ENCODE data around the gene RNF32. TPM values are rescaled to one million over a fixed set of nuclear protein-coding genes. Genes with fewer than 3 reads are reported as not detected.
A peak's percentile ranks its signal among the peaks of the same experiment; 100 is the strongest.
"Not testable (repeated sequence)": the region's sequence is repeated elsewhere in the genome, so short reads cannot be mapped to it uniquely, and the experiment has no call there.

RNF32 gene
- total RNA-seq, 1 donor from 2014 or later, result 0.20 TPM

GRCh38 chr7:156673454-156673853 is 32.9 kb downstream of the RNF32 start:
- DNase-seq (ENCODE audit: low read depth in 2 of 2), result no peak

GRCh38 chr7:156673902-156674301 is 33.3 kb downstream of the RNF32 start:
- no peak for DNase-seq (ENCODE audit: low read depth in 2 of 2)

- no peak for DNase-seq (ENCODE audit: low read depth in 2 of 2)
These were observed 35.1 kb downstream of the RNF32 start for GRCh38 chr7:156675721-156676120.

- DNase-seq (ENCODE audit: low read depth in 2 of 2), result no peak
These were observed 35.7 kb downstream of the RNF32 start for GRCh38 chr7:156676263-156676662.

- DNase-seq (ENCODE audit: low read depth in 2 of 2), result no peak
These were observed 36.9 kb downstream of the RNF32 start for GRCh38 chr7:156677374-156678054.

GRCh38 chr7:156680281-156680680 is 39.7 kb downstream of the RNF32 start:
- no peak for DNase-seq (ENCODE audit: low read depth in 2 of 2)

- no peak for DNase-seq (ENCODE audit: low read depth in 2 of 2)
These were observed 42.4 kb downstream of the RNF32 start for GRCh38 chr7:156682928-156683327.

- DNase-seq (ENCODE audit: low read depth in 2 of 2), result no peak
These were observed 43.7 kb downstream of the RNF32 start for GRCh38 chr7:156684251-156684650.

- DNase-seq (ENCODE audit: low read depth in 2 of 2), result no peak
These were observed 44.1 kb downstream of the RNF32 start for GRCh38 chr7:156684661-156685060.

GRCh38 chr7:156691764-156692163 is 51.2 kb downstream of the RNF32 start:
- no peak for DNase-seq (ENCODE audit: low read depth in 2 of 2)

- DNase-seq (ENCODE audit: low read depth in 2 of 2), result no peak
These were observed 52.3 kb downstream of the RNF32 start for GRCh38 chr7:156692849-156693248.

- no peak for DNase-seq (ENCODE audit: low read depth in 2 of 2)
These were observed 53.1 kb downstream of the RNF32 start for GRCh38 chr7:156693627-156694026.

GRCh38 chr7:156697283-156697682 is 56.7 kb downstream of the RNF32 start:
- not testable (repeated sequence) for DNase-seq (ENCODE audit: low read depth in 2 of 2)

GRCh38 chr7:156698512-156698911 is 57.9 kb downstream of the RNF32 start:
- DNase-seq (ENCODE audit: low read depth in 2 of 2), result not testable (repeated sequence)

- not testable (repeated sequence) for DNase-seq (ENCODE audit: low read depth in 2 of 2)
These were observed 61.2 kb downstream of the RNF32 start for GRCh38 chr7:156701787-156702186.

GRCh38 chr7:156702399-156702798 is 61.8 kb downstream of the RNF32 start:
- no peak for DNase-seq (ENCODE audit: low read depth in 2 of 2)

- DNase-seq (ENCODE audit: low read depth in 2 of 2), result no peak
These were observed 62.6 kb downstream of the RNF32 start for GRCh38 chr7:156703209-156703608.

GRCh38 chr7:156703773-156704482 is 63.4 kb downstream of the RNF32 start:
- DNase-seq (ENCODE audit: low read depth in 2 of 2), result peak in 1 of 2 donors; percentile 11

- peak in 1 of 2 donors; percentile 76 for DNase-seq (ENCODE audit: low read depth in 2 of 2)
These were observed 81.7 kb downstream of the RNF32 start for GRCh38 chr7:156722043-156722826.

- DNase-seq (ENCODE audit: low read depth in 2 of 2), result peak in 1 of 2 donors; percentile 83
These were observed 84.5 kb downstream of the RNF32 start for GRCh38 chr7:156725073-156725472.

- DNase-seq (ENCODE audit: low read depth in 2 of 2), result no peak
These were observed 85.4 kb downstream of the RNF32 start for GRCh38 chr7:156725936-156726335.
